Measurements from ENCODE around the gene CCDC40. TPM values are rescaled to one million over a fixed set of nuclear protein-coding genes. Genes with fewer than 3 reads are reported as not detected.

Gene CCDC40
- total and polyA plus RNA-seq, 2 of the 13 experiments (the other 11 are each of a cell fraction or from before 2014, with no cell fraction given) = 4.1 to 5.5 TPM

DNA sequence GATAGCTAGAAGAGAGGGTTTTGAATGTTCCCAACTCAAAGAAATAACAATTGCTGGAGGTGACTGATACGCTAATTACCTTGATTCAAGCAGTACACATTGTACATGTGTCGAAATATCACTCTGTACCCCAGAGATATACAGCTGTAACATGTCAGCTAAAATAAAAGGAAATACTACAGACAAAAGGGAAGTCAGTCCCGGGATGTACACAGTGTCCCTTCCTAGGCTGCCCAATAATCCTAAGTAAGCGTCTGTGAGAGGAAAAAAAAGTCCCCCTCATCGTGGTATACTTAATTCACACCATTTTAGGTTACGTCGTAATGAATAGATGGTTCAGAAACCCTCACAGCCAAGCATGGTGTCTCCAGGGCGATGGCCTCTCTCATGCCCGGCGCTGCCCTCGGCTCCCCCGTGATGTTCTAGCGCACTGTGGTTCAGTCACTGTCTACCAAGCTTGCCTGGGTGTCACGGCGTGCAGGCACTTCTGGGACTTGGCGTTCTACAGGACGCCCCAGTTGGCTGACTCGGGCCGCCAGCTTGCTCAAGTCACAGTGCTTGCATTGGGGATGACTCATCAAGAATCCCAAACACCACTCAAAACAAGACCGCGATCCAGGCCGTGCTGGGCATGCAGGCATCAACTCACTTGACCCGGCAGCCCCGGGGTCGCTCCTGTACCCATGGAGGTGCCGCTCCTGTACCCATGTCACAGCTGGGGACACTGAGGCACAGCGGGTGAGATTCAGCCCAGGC, 27.6 kb downstream of the CCDC40 start (continued):
- TF ChIP-seq, protein P1, sequence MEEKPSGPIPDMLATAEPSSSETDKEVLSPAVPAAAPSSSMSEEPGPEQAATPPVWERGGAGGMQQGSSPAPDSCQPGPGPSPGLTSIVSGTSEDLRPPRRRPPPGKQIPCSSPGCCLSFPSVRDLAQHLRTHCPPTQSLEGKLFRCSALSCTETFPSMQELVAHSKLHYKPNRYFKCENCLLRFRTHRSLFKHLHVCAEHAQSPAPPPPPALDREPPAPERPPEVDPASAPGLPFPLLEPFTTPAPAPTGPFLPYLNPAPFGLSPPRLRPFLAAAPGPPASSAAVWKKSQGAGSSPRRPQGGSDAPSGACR (CRISPR knock-in tag; IDR thresholded peaks at IDR 0.05) = no peak
- TF ChIP-seq GABPA (IDR thresholded peaks at IDR 0.05; ENCODE audit: low read depth, low read length) = no peak
- no peak for TF ChIP-seq GABPA (CRISPR knock-in tag; IDR thresholded peaks at IDR 0.05; ENCODE audit: low read depth)
- no peak for TF ChIP-seq ZNF557 (CRISPR knock-in tag; IDR thresholded peaks at IDR 0.05)
- no peak for TF ChIP-seq ELK4 (CRISPR knock-in tag; IDR thresholded peaks at IDR 0.05; ENCODE audit: borderline replicate concordance)
- no peak; the same call in 1 of the 2 replicates for TF ChIP-seq ZFY (CRISPR knock-in tag; IDR thresholded peaks at IDR 0.05)
- 0 out of 2 replicates have a peak, but pooled peaks have one; percentile 16 for TF ChIP-seq ZNF768 (CRISPR knock-in tag; IDR thresholded peaks at IDR 0.05)
- no peak for TF ChIP-seq ZNF264 (CRISPR knock-in tag; IDR thresholded peaks at IDR 0.05)
- TF ChIP-seq ZNF34 (CRISPR knock-in tag; IDR thresholded peaks at IDR 0.05; ENCODE audit: borderline replicate concordance) = no peak
- no peak for TF ChIP-seq ZNF709 (CRISPR knock-in tag; IDR thresholded peaks at IDR 0.05)
- no peak for TF ChIP-seq ZNF570 (CRISPR knock-in tag; IDR thresholded peaks at IDR 0.05; ENCODE audit: borderline replicate concordance)
- TF ChIP-seq ZFP1 (CRISPR knock-in tag; IDR thresholded peaks at IDR 0.05) = peak; percentile 22; the same call in 1 of the 2 replicates
- no peak for TF ChIP-seq ZNF646 (CRISPR knock-in tag; IDR thresholded peaks at IDR 0.05)
- no peak for TF ChIP-seq HOXD1 (CRISPR knock-in tag; IDR thresholded peaks at IDR 0.05)
- TF ChIP-seq IKZF1 (IDR thresholded peaks at IDR 0.05) = no peak
- TF ChIP-seq NPAS2 (CRISPR knock-in tag; IDR thresholded peaks at IDR 0.05; ENCODE audit: borderline replicate concordance) = no peak
- TF ChIP-seq BRF2 (CRISPR knock-in tag; IDR thresholded peaks at IDR 0.05) = no peak
- TF ChIP-seq SMARCE1 (IDR thresholded peaks at IDR 0.05; ENCODE audit: borderline replicate concordance) = no peak
- peak; percentile 27; the same call in 1 of the 2 replicates for TF ChIP-seq GABPB1 (CRISPR knock-in tag; IDR thresholded peaks at IDR 0.05)
- TF ChIP-seq FOXK2 (IDR thresholded peaks at IDR 0.05) = no peak
- TF ChIP-seq ZMYM2 (CRISPR knock-in tag; IDR thresholded peaks at IDR 0.05) = no peak
- TF ChIP-seq ZNF839 (CRISPR knock-in tag; IDR thresholded peaks at IDR 0.05; ENCODE audit: borderline replicate concordance) = no peak
- no peak for TF ChIP-seq POLR2A (IDR thresholded peaks at IDR 0.05; ENCODE audit: insufficient read depth in 1 of 2, low read depth in 2 of 2, low read length in 2 of 2)
